Endothelial cell of umbilical vein (primary cell): ENCODE results near the gene SLC38A9.

Source experiments
- CTCF ChIP-seq, 2 donors: IDR thresholded peaks; 1 replicate in 1 of 2; 2 replicates in 1 of 2; pipeline ENCODE4 v1.5.1; 2011; ENCODE audit warnings: low read length in 2 of 2, mild to moderate bottlenecking in 2 of 2, moderate library complexity in 2 of 2, control low read depth in 1 of 2, inconsistent platforms in 1 of 2, low read depth in 1 of 2; ENCODE audit not compliant: insufficient read depth in 1 of 2; ENCODE audit errors: extremely low read depth in 1 of 2
- POLR2A ChIP-seq: IDR thresholded peaks from 2 replicates; pipeline ENCODE4 v1.6.1; 2012; ENCODE audit warnings: low read depth, mild to moderate bottlenecking, control low read depth, low read length
- POLR2AphosphoS5 ChIP-seq: IDR thresholded peaks from 2 replicates; pipeline ENCODE4 v1.6.1; 2012; ENCODE audit warnings: low read depth, mild to moderate bottlenecking, control low read depth, low read length, moderate library complexity; ENCODE audit not compliant: insufficient read depth
- TF ChIP-seq, protein P1 (sequence below): IDR thresholded peaks from 2 replicates; pipeline ENCODE4 v1.6.1; 2011; ENCODE audit not compliant: insufficient read depth, insufficient read length

GRCh38 chr5:55749387-55749786 is 37.3 kb upstream of the SLC38A9 start:
- TF ChIP-seq CTCF (IDR thresholded peaks at IDR 0.05; ENCODE audit: extremely low read depth in 1 of 2, insufficient read depth in 1 of 2, low read depth in 1 of 2, low read length in 2 of 2) (no peak), POLR2AphosphoS5 (no peak), POLR2A (no peak)
- TF ChIP-seq, protein P1, sequence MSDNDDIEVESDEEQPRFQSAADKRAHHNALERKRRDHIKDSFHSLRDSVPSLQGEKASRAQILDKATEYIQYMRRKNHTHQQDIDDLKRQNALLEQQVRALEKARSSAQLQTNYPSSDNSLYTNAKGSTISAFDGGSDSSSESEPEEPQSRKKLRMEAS, result no peak
